Neutrophil (primary cell): ENCODE results near the gene CLECL1.

ENCODE experiments used
- H3K27ac ChIP-seq: fragments of 200-600 bp; sonication (generic); 2 replicates; pipeline ENCODE4 v1.5.1; 2016; ENCODE audit warnings: mild to moderate bottlenecking, moderate library complexity
- H3K27me3 ChIP-seq: fragments of 200-600 bp; sonication (generic); 2 replicates; pipeline ENCODE4 v1.6.0; 2016; ENCODE audit warnings: mild to moderate bottlenecking
- H3K36me3 ChIP-seq: fragments of 200-600 bp; sonication (generic); 2 replicates; pipeline ENCODE4 v1.5.1; 2017
- H3K4me1 ChIP-seq, 2 experiments: fragments of 200-600 bp in 1 of 2; sonication (generic) in 1 of 2; 1 replicate in 1 of 2; 2 replicates in 1 of 2; pipeline versions ENCODE4 v1.5.1 to v1.6.1; 2013 to 2016; ENCODE audit warnings: low read depth in 1 of 2, low read length in 1 of 2, mild to moderate bottlenecking in 1 of 2, moderate library complexity in 1 of 2; ENCODE audit not compliant: control insufficient read depth in 1 of 2, insufficient read depth in 1 of 2
- H3K4me3 ChIP-seq, 2 experiments: fragments of 200-600 bp in 1 of 2; sonication (generic) in 1 of 2; 1 replicate in 1 of 2; 2 replicates in 1 of 2; pipeline ENCODE4 v1.5.1; 2013 to 2016; ENCODE audit warnings: low read depth in 1 of 2, low read length in 1 of 2, mild to moderate bottlenecking in 1 of 2, moderate library complexity in 1 of 2
- H3K9me3 ChIP-seq: fragments of 200-600 bp; sonication (generic); 2 replicates; pipeline ENCODE4 v1.5.1; 2016
- TF ChIP-seq, protein P1 (sequence below): fragments of 200-600 bp; sonication (generic); IDR thresholded peaks from 2 replicates; pipeline ENCODE4 v1.5.1; 2016; ENCODE audit warnings: antibody characterized with exemption

The CLECL1 gene

DNA sequence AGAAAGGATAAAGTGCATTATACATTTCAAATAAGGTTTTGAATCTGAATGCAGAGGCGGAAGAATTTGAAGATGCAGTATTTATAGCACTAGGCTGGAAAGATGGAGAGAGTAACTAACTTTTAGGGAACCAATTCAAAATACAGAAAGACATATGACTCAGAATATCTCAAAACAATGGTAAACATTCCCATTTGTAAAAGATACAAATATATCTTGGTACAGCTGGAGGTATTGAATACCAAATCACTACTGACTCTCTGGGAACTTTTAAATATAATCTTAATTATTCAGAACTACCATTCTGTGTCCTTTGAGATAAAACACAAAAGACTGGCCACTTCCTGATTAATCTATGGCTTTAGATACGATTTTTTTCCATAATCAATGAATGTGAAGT is 22.7 kb upstream of the CLECL1 start:
- Histone ChIP-seq H3K36me3 (no peaks in the 10 kb centered on the region), H3K4me1 (peaks cover 22 to 36% of the 10 kb centered on the region in 2 experiments), H3K4me3 (no peak overlapping the region), H3K27ac (no peak overlapping the region), H3K9me3 (no peaks in the 10 kb centered on the region), H3K27me3 (no peaks in the 10 kb centered on the region)
- TF ChIP-seq, protein P1, sequence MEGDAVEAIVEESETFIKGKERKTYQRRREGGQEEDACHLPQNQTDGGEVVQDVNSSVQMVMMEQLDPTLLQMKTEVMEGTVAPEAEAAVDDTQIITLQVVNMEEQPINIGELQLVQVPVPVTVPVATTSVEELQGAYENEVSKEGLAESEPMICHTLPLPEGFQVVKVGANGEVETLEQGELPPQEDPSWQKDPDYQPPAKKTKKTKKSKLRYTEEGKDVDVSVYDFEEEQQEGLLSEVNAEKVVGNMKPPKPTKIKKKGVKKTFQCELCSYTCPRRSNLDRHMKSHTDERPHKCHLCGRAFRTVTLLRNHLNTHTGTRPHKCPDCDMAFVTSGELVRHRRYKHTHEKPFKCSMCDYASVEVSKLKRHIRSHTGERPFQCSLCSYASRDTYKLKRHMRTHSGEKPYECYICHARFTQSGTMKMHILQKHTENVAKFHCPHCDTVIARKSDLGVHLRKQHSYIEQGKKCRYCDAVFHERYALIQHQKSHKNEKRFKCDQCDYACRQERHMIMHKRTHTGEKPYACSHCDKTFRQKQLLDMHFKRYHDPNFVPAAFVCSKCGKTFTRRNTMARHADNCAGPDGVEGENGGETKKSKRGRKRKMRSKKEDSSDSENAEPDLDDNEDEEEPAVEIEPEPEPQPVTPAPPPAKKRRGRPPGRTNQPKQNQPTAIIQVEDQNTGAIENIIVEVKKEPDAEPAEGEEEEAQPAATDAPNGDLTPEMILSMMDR = no peak

DNA sequence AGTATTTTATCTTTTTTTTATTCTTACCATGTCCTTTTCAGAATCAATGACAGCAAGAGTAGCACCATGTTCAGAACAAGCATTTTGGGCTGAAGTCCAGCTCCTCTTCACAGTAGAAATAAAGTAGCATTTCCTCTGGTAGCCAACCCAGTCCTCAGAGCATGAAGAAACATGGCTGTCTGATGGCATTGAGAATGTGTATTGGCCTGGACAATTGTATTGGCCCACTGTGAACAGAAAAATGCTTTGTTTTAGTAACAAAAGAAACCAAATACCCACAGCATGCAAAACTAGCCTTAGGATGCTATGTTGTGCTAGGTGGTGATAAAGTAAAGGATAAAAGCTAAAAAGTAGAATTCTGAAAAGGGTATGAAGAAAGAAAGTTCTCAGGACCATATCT is 22.1 kb upstream of the CLECL1 start:
- Histone ChIP-seq H3K4me1 (peaks cover 25 to 35% of the 10 kb centered on the region in 2 experiments), H3K36me3 (no peaks in the 10 kb centered on the region), H3K9me3 (no peaks in the 10 kb centered on the region), H3K27me3 (no peaks in the 10 kb centered on the region), H3K4me3 (no peak overlapping the region), H3K27ac (no peak overlapping the region)
- TF ChIP-seq, protein P1 = no peak

DNA sequence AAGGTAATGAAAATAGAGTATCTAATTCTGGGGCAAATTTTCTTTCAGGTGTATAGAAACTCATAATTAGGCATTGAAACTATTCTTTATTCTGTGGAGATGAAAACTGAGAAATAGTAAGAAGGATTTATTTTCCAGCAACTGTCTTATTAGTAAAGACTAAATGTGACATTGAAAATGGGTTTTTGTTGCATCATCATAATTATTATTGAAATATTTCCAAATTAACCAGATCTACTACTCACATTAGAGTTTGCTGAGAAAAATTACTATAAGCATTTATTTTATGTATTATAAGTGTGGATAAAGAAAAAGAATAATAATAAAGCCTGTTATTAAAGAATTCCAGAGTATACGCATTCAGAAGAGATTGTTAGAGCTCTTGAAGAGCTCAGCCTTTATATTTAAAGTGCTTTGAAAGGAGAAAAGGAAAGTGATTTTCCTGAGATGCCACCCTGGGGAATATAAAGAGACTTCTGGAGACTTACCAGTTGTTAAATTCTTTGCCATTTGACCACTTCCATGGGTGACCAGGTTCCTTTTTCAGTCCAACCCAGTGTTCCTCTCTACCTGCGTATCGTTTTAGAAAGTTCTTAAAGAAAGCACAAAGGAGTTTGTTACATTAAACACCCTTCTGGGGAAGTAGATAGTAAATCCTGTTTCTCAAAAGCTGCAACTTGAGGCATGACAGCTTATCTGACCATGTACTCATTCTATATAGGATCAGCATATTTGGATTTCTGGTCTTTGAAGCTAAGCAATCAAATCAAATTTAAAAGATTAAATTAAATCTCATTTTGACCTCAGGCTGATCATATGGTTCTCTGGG is 21.4 kb upstream of the CLECL1 start:
- no peaks in the 10 kb centered on the region for H3K9me3 ChIP-seq
- peaks cover 20 to 35% of the 10 kb centered on the region in 2 experiments for H3K4me1 ChIP-seq
- no peak overlapping the region for H3K27ac ChIP-seq
- TF ChIP-seq, protein P1 = no peak
- H3K27me3 ChIP-seq = no peaks in the 10 kb centered on the region
- H3K4me3 ChIP-seq = no peak overlapping the region
- H3K36me3 ChIP-seq = no peaks in the 10 kb centered on the region

DNA sequence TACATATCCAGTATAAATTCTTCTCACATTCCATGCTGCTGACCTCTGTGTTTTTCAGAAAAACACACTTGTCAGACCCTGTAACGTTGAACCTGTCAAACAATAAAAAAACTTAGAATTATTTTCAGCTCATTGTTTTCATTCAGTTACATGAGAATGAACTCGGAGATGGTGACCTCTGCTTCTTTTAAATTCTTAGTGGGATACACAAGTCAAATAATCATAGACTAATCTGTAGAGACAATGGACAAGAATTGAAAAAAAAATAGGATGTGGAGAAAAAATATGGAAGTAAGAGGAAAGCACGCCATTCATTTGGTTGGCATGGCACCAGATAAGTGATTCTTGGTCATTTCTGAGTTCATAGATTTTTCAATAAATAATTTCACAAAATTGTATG is 20.6 kb upstream of the CLECL1 start:
- Histone ChIP-seq H3K4me3 (no peak overlapping the region), H3K9me3 (no peaks in the 10 kb centered on the region), H3K27ac (no peak overlapping the region), H3K4me1 (peaks cover 20 to 28% of the 10 kb centered on the region in 2 experiments), H3K27me3 (no peaks in the 10 kb centered on the region), H3K36me3 (no peaks in the 10 kb centered on the region)
- TF ChIP-seq, protein P1 = no peak

DNA sequence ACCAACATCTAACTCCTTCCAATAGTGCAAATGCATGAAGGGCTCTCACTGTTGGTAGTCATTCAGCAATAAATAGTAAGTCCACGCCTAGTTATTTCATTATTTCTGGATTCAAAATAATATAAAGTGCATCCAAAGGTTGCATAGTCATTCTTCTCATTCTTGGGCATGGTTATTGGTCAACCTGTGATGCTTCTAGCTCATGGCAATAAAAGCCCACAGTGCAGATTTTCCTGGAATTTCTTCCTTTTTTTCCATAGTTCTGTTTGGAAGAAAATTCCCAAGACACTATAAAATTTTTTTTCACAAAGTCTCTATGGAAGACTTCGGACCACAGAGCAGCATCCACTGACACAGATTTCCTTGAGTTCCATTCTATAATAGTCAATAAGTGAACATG is 20.2 kb upstream of the CLECL1 start:
- H3K4me1 ChIP-seq = peaks cover 18 to 24% of the 10 kb centered on the region in 2 experiments
- no peak overlapping the region for H3K4me3 ChIP-seq
- H3K9me3 ChIP-seq = no peaks in the 10 kb centered on the region
- TF ChIP-seq, protein P1 = no peak
- H3K27ac ChIP-seq = no peak overlapping the region
- no peaks in the 10 kb centered on the region for H3K27me3 ChIP-seq
- H3K36me3 ChIP-seq = no peaks in the 10 kb centered on the region
